IMR-90 (cell line): Measurements from ENCODE around the gene SNX11. TPM values are rescaled to one million over a fixed set of nuclear protein-coding genes. Genes with fewer than 3 reads are reported as not detected.

Experiments
- ATAC-seq: fragments of 200-7000 bp; cut with Tn5 transposase; 2 replicates; pipeline ENCODE4 v1.9.1; 2020; ENCODE audit warnings: low read depth, mild to moderate bottlenecking, moderate library complexity
- BruUV-seq: library from RNA; stranded (reverse); fragments of 400-500 nt; replicated peaks from 2 replicates; lab custom pipeline; 2021; lab: Mats Ljungman, UMichigan
- CTCF ChIA-PET: fragments of 300-600 bp; formaldehyde crosslinking; extraction: SDS; loops from one replicate; lab custom pipeline; 2021; ENCODE audit warnings: antibody characterized with exemption; lab: Yijun Ruan, JAX
- POLR2A ChIA-PET: fragments of 300-600 bp; sonication (Branson Sonifier 250); formaldehyde crosslinking; loops from one replicate; lab custom pipeline; 2022; ENCODE audit warnings: antibody characterized with exemption; ENCODE audit not compliant: unreplicated experiment; lab: Charles Lee
- DNase-seq: peaks from one replicate; pipeline ENCODE4 v3.0.0; 2013
- H2AFZ ChIP-seq: replicated peaks from 2 replicates; pipeline ENCODE3; 2013; ENCODE audit warnings: low read length, mild to moderate bottlenecking; ENCODE audit not compliant: poor library complexity
- H2AK5ac ChIP-seq: 2 replicates; pipeline ENCODE4 v1.6.1; 2013; ENCODE audit warnings: low read depth, low read length, inconsistent platforms
- H2AK9ac ChIP-seq: replicated peaks from 2 replicates; pipeline ENCODE3; 2013; ENCODE audit warnings: mild to moderate bottlenecking, low read depth, low read length, moderate library complexity; ENCODE audit not compliant: poor library complexity
- H2BK120ac ChIP-seq: 2 replicates; pipeline ENCODE4 v1.6.1; 2013; ENCODE audit warnings: low read depth, low read length, inconsistent platforms
- H2BK15ac ChIP-seq: 3 replicates; pipeline ENCODE4 v1.6.1; 2013; ENCODE audit warnings: low read depth, low read length, inconsistent platforms
- H2BK20ac ChIP-seq: 2 replicates; pipeline ENCODE4 v1.6.1; 2013; ENCODE audit warnings: low read depth, mild to moderate bottlenecking, inconsistent platforms, low read length, moderate library complexity
- H2BK5ac ChIP-seq: 2 replicates; pipeline ENCODE4 v1.6.1; 2013; ENCODE audit warnings: mild to moderate bottlenecking, low read depth, low read length, inconsistent platforms; ENCODE audit not compliant: poor library complexity, severe bottlenecking
- H3K14ac ChIP-seq: replicated peaks from 2 replicates; pipeline ENCODE4 v1.6.1; 2013; ENCODE audit warnings: low read depth, low read length, inconsistent platforms
- H3K18ac ChIP-seq: 2 replicates; pipeline ENCODE4 v1.6.1; 2013; ENCODE audit warnings: low read depth, low read length, control low read depth
- H3K23ac ChIP-seq: 2 replicates; pipeline ENCODE4 v1.6.1; 2013; ENCODE audit warnings: low read depth, low read length, inconsistent platforms
- H3K27ac ChIP-seq: 2 replicates; pipeline ENCODE4 v1.5.1; 2013; ENCODE audit warnings: mild to moderate bottlenecking, control low read depth, low read length; ENCODE audit not compliant: insufficient read depth
- H3K27me3 ChIP-seq: 2 replicates; pipeline ENCODE4 v1.6.1; 2013; ENCODE audit warnings: low read length; ENCODE audit not compliant: control insufficient read depth, insufficient read depth
- H3K36me3 ChIP-seq: 2 replicates; pipeline ENCODE4 v1.6.1; 2013; ENCODE audit warnings: low read length, mixed read lengths; ENCODE audit not compliant: control insufficient read depth, insufficient read depth
- H3K4ac ChIP-seq: 2 replicates; pipeline ENCODE4 v1.6.1; 2013; ENCODE audit warnings: low read depth, low read length, inconsistent platforms
- H3K4me1 ChIP-seq: 2 replicates; pipeline ENCODE4 v1.6.1; 2013; ENCODE audit warnings: low read length, mixed read lengths; ENCODE audit not compliant: control insufficient read depth, insufficient read depth
- H3K4me2 ChIP-seq: 2 replicates; pipeline ENCODE4 v1.6.1; 2013; ENCODE audit warnings: low read depth, mild to moderate bottlenecking, control low read depth, low read length, moderate library complexity
- H3K4me3 ChIP-seq: 2 replicates; pipeline ENCODE4 v1.5.1; 2013; ENCODE audit warnings: low read depth, mild to moderate bottlenecking, control low read depth, low read length, moderate library complexity; ENCODE audit not compliant: insufficient read depth
- H3K56ac ChIP-seq: 2 replicates; pipeline ENCODE4 v1.6.1; 2013; ENCODE audit warnings: low read length, inconsistent platforms; ENCODE audit not compliant: insufficient read depth; ENCODE audit errors: extremely low read depth
- H3K79me1 ChIP-seq, 2 experiments: 2 replicates each; pipeline ENCODE4 v1.6.1; 2013; ENCODE audit warnings: low read length in 2 of 2, inconsistent platforms in 1 of 2, low read depth in 1 of 2
- H3K9ac ChIP-seq: 2 replicates; pipeline ENCODE4 v1.6.1; 2013; ENCODE audit warnings: low read depth, low read length, control low read depth
- H3K9me1 ChIP-seq: 2 replicates; pipeline ENCODE4 v1.6.1; 2013; ENCODE audit warnings: low read length, inconsistent platforms; ENCODE audit not compliant: insufficient read depth
- H3K9me3 ChIP-seq: 2 replicates; pipeline ENCODE4 v1.6.1; 2013; ENCODE audit warnings: low read length; ENCODE audit not compliant: control insufficient read depth, insufficient read depth
- H4K20me1 ChIP-seq: 2 replicates; pipeline ENCODE4 v1.6.1; 2013; ENCODE audit warnings: low read length, inconsistent platforms; ENCODE audit not compliant: insufficient read depth
- H4K5ac ChIP-seq: 2 replicates; pipeline ENCODE4 v1.6.1; 2013; ENCODE audit warnings: mild to moderate bottlenecking, low read depth, low read length, control low read depth
- H4K8ac ChIP-seq, 2 experiments: 2 replicates each; pipeline ENCODE4 v1.6.1; 2013; ENCODE audit warnings: low read depth in 2 of 2, low read length in 2 of 2, control low read depth in 1 of 2, inconsistent platforms in 1 of 2
- H4K91ac ChIP-seq: 2 replicates; pipeline ENCODE4 v1.6.1; 2013; ENCODE audit warnings: low read depth, low read length, inconsistent platforms; ENCODE audit not compliant: insufficient read depth
- BHLHE40 ChIP-seq: fragments of 150-350 bp; IDR thresholded peaks from 2 replicates; pipeline ENCODE4 v1.6.1; 2016; ENCODE audit warnings: mild to moderate bottlenecking, low read depth, low read length
- CEBPB ChIP-seq: IDR thresholded peaks from 2 replicates; pipeline ENCODE4 v1.6.1; 2012; ENCODE audit warnings: low read depth, low read length, improper control_type of control experiment
- CHD1 ChIP-seq: IDR thresholded peaks from 2 replicates; pipeline ENCODE4 v1.6.1; 2012; ENCODE audit warnings: low read depth, low read length, improper control_type of control experiment
- FOS ChIP-seq: fragments of 150-350 bp; IDR thresholded peaks from 2 replicates; pipeline ENCODE4 v1.6.1; 2016; ENCODE audit warnings: low read depth, low read length
- MAFK ChIP-seq: IDR thresholded peaks from 2 replicates; pipeline ENCODE4 v1.6.1; 2012; ENCODE audit warnings: low read depth, low read length, improper control_type of control experiment
- MAZ ChIP-seq: IDR thresholded peaks from 2 replicates; pipeline ENCODE4 v1.6.1; 2012; ENCODE audit warnings: low read depth, mild to moderate bottlenecking, low read length, improper control_type of control experiment, moderate library complexity, borderline replicate concordance
- MXI1 ChIP-seq: IDR thresholded peaks from 2 replicates; pipeline ENCODE4 v1.6.1; 2012; ENCODE audit warnings: low read depth, mild to moderate bottlenecking, low read length, moderate library complexity, borderline replicate concordance
- NFE2L2 ChIP-seq: fragments of 150-350 bp; IDR thresholded peaks from 2 replicates; pipeline ENCODE4 v1.6.1; 2016; ENCODE audit warnings: low read depth, mild to moderate bottlenecking, low read length
- POLR2A ChIP-seq: IDR thresholded peaks from 2 replicates; pipeline ENCODE4 v1.6.1; 2012; ENCODE audit warnings: mild to moderate bottlenecking, low read depth, low read length
- RAD21 ChIP-seq: IDR thresholded peaks from 2 replicates; pipeline ENCODE4 v1.6.1; 2012; ENCODE audit warnings: low read length, improper control_type of control experiment
- RCOR1 ChIP-seq: IDR thresholded peaks from 2 replicates; pipeline ENCODE4 v1.6.1; 2012; ENCODE audit warnings: mild to moderate bottlenecking, low read length, improper control_type of control experiment; ENCODE audit not compliant: insufficient replicate concordance
- RFX5 ChIP-seq: IDR thresholded peaks from 2 replicates; pipeline ENCODE4 v1.8.0; 2012; ENCODE audit warnings: low read depth, mild to moderate bottlenecking, low read length, moderate library complexity
- SMC3 ChIP-seq: fragments of 150-350 bp; IDR thresholded peaks from 2 replicates; pipeline ENCODE4 v1.6.1; 2016; ENCODE audit warnings: low read depth, mild to moderate bottlenecking, antibody characterized with exemption, low read length, moderate library complexity
- USF2 ChIP-seq: fragments of 150-350 bp; IDR thresholded peaks from 2 replicates; pipeline ENCODE4 v1.6.1; 2017; ENCODE audit warnings: mild to moderate bottlenecking, antibody characterized with exemption, low read length, low read depth
- WGBS, 2 experiments: methylation state at CpG; one replicate each; pipeline versions ENCODE4 v1.1.5 to v1.1.7; 2013; ENCODE audit warnings: missing lambda C conversion rate in 2 of 2; ENCODE audit not compliant: insufficient read length in 1 of 2; ENCODE audit errors: extremely low coverage in 2 of 2; 5-methylcytosine and 5-hydroxymethylcytosine counted together
- dilution Hi-C: fragments of 300-500 bp; cut with HindIII; formaldehyde crosslinking; loops from one replicate; pipeline ENCODE4 v1.14.3; 2018; ENCODE audit warnings: low sequenced_read_pairs; ENCODE audit not compliant: unreplicated experiment
- in situ Hi-C: fragments of 300-500 bp; cut with MboI; formaldehyde crosslinking; loops from 3 replicates; pipeline ENCODE4 v1.14.3; 2019; ENCODE audit warnings: low sequenced_read_pairs, inconsistent platforms, mixed read lengths
- intact Hi-C: fragments of 100-400 bp; cut with micrococcal nuclease; formaldehyde crosslinking; loops from 2 replicates; pipeline ENCODE4 v1.10.0; 2022
- polyA plus RNA-seq, 3 experiments: library from polyadenylated mRNA; depleted of rRNA; stranded (reverse); fragments of >200 nt; gene quantifications; 2 replicates each; pipeline ENCODE4 v1.2.3, GENCODE V29; 2012; ENCODE audit warnings: low replicate concordance in 1 of 3
- total RNA-seq: library from RNA; depleted of rRNA; stranded (reverse); fragments of >200 nt; gene quantifications from 2 replicates; pipeline ENCODE4 v1.2.3, GENCODE V29; 2012
- TF ChIP-seq, protein P1 (sequence below): conservative IDR thresholded peaks from 2 replicates; pipeline ENCODE4 v1.5.1; 2012; ENCODE audit warnings: mild to moderate bottlenecking, low read depth, low read length, improper control_type of control experiment
- TF ChIP-seq, protein P2 (sequence below): fragments of 150-350 bp; IDR thresholded peaks from 2 replicates; pipeline ENCODE4 v1.6.1; 2016; ENCODE audit warnings: low read depth, mild to moderate bottlenecking, low read length, moderate library complexity, borderline replicate concordance

The SNX11 gene
- total and polyA plus RNA-seq, 2 of the 4 experiments (the other 2 are of a cell fraction): 14.7 to 16.9 TPM

DNA sequence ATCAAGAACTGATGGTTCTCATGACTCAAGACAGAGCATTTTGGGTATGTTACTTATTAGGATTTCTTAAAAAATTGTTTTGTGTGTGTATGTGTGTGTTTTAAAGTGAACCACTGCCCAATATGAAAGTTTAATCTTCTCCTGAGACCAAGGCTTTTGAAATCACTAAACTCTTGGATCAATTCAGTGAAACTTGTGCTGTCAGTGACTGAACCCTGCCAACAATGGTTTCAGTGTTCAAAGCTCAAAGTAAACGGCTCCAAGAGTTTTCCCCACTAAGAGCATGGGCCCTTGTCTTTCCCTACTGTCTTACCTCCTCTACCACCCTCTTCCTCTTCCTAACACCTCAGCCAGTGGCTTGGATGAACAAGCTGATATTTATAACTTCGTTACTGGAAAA lies 37.4 kb upstream of the SNX11 start:
- no peak overlapping the region for H2BK20ac ChIP-seq
- H2AK9ac ChIP-seq: no peak overlapping the region
- H3K56ac ChIP-seq: no peak overlapping the region
- H3K9me1 ChIP-seq: no peaks in the 10 kb centered on the region; the same call in 1 of the 2 replicates
- H3K9me3 ChIP-seq: no peaks in the 10 kb centered on the region
- H2AFZ ChIP-seq: no peak overlapping the region
- dilution Hi-C loops: no loop called here
- no peak overlapping the region for H3K9ac ChIP-seq
- no peak overlapping the region for H4K91ac ChIP-seq
- ChIA-PET POLR2A (interaction anchor here (0.5 to 0.6 kb wide), 2 partner anchors 19 to 43 kb away, joined by 3 read pairs; no protein-coding TSS in a partner anchor), CTCF (interaction anchor here (0.9 kb wide), 1 partner anchor 27 kb away, joined by 3 read pairs; no protein-coding TSS in a partner anchor)
- in situ Hi-C loops: no loop called here
- no peak overlapping the region for H2AK5ac ChIP-seq
- TF ChIP-seq, protein P1, sequence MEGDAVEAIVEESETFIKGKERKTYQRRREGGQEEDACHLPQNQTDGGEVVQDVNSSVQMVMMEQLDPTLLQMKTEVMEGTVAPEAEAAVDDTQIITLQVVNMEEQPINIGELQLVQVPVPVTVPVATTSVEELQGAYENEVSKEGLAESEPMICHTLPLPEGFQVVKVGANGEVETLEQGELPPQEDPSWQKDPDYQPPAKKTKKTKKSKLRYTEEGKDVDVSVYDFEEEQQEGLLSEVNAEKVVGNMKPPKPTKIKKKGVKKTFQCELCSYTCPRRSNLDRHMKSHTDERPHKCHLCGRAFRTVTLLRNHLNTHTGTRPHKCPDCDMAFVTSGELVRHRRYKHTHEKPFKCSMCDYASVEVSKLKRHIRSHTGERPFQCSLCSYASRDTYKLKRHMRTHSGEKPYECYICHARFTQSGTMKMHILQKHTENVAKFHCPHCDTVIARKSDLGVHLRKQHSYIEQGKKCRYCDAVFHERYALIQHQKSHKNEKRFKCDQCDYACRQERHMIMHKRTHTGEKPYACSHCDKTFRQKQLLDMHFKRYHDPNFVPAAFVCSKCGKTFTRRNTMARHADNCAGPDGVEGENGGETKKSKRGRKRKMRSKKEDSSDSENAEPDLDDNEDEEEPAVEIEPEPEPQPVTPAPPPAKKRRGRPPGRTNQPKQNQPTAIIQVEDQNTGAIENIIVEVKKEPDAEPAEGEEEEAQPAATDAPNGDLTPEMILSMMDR: no peak
- no peak for TF ChIP-seq USF2
- TF ChIP-seq MAZ: no peak
- no peak for TF ChIP-seq MAFK
- no peak for TF ChIP-seq FOS
- TF ChIP-seq RAD21: no peak
- TF ChIP-seq, protein P2, sequence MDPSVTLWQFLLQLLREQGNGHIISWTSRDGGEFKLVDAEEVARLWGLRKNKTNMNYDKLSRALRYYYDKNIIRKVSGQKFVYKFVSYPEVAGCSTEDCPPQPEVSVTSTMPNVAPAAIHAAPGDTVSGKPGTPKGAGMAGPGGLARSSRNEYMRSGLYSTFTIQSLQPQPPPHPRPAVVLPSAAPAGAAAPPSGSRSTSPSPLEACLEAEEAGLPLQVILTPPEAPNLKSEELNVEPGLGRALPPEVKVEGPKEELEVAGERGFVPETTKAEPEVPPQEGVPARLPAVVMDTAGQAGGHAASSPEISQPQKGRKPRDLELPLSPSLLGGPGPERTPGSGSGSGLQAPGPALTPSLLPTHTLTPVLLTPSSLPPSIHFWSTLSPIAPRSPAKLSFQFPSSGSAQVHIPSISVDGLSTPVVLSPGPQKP: no peak
- TF ChIP-seq CHD1: no peak
- TF ChIP-seq CEBPB: no peak
- no peak for TF ChIP-seq MXI1
- no peak for TF ChIP-seq BHLHE40
- TF ChIP-seq NFE2L2: no peak
- TF ChIP-seq RFX5: no peak
- no peak for TF ChIP-seq RCOR1
- no peak for TF ChIP-seq SMC3
- no peak for TF ChIP-seq POLR2A
- no peak overlapping the region for H2BK120ac ChIP-seq
- H2BK15ac ChIP-seq: no peak overlapping the region
- no peak overlapping the region for H3K4me2 ChIP-seq
- no peak overlapping the region for H3K14ac ChIP-seq
- intact Hi-C loops: no loop called here
- peaks cover 4% of the 10 kb centered on the region for H3K4me1 ChIP-seq
- peaks cover 5% of the 10 kb centered on the region; the same call in 1 of the 2 replicates for H4K20me1 ChIP-seq
- H3K27me3 ChIP-seq: no peaks in the 10 kb centered on the region
- H3K27ac ChIP-seq: no peak overlapping the region
- no peak overlapping the region for H3K23ac ChIP-seq
- H3K4me3 ChIP-seq: no peak overlapping the region
- no CpG with 5 or more reads among the region's 2 CpGs for WGBS, 2 experiments
- H3K79me1 ChIP-seq: peaks cover 24 to 45% of the 10 kb centered on the region in 2 experiments
- no peak overlapping the region for H4K8ac ChIP-seq
- H3K18ac ChIP-seq: no peak overlapping the region
- H2BK5ac ChIP-seq: no peak overlapping the region
- no TSS peak for BruUV-seq
- ATAC-seq (no peak), DNase-seq (no peak)
- H3K4ac ChIP-seq: no peak overlapping the region
- no peak overlapping the region for H4K5ac ChIP-seq
- H3K36me3 ChIP-seq: peaks cover 37% of the 10 kb centered on the region
